Adrenal gland (tissue), 12 donors: ENCODE data around the gene ATP4B. TPM values are rescaled to one million over a fixed set of nuclear protein-coding genes. Genes with fewer than 3 reads are reported as not detected.

Experiments used
- DNase-seq, 7 donors: peaks; one replicate each; pipeline ENCODE4 v3.0.0-alpha.2; 2019 to 2020
- H3K27ac ChIP-seq, 5 donors: fragments of 200-600 bp; sonication (generic) in 4 of 5; 1 replicate in 3 of 5; 2 replicates in 2 of 5; pipeline versions ENCODE4 v1.5.1 to v1.8.0; 2016 to 2020; ENCODE audit warnings: mild to moderate bottlenecking in 1 of 5
- H3K27me3 ChIP-seq: fragments of 200-600 bp; 2 replicates; pipeline ENCODE4 v1.8.0; 2021
- H3K36me3 ChIP-seq, 2 donors: fragments of 200-600 bp; replicated peaks in 1 of 2; 1 replicate in 1 of 2; 2 replicates in 1 of 2; pipeline versions ENCODE4 v1.5.1 to v1.8.0; 2018 to 2022
- H3K4me1 ChIP-seq, 2 donors: fragments of 200-600 bp; replicated peaks in 1 of 2; 1 replicate in 1 of 2; 2 replicates in 1 of 2; pipeline versions ENCODE4 v1.5.1 to v1.8.0; 2018 to 2021
- H3K4me3 ChIP-seq, 4 donors: fragments of 200-600 bp; sonication (generic) in 3 of 4; one replicate each; pipeline ENCODE4 v1.5.1; 2016 to 2018
- H3K9me3 ChIP-seq, 3 donors: fragments of 200-600 bp; sonication (generic) in 1 of 3; replicated peaks in 1 of 3; 1 replicate in 2 of 3; 2 replicates in 1 of 3; pipeline versions ENCODE4 v1.5.1 to v1.8.0; 2016 to 2021
- CTCF ChIP-seq, 6 experiments: fragments of 450-650 bp in 4 of 6; fragments of 200-600 bp in 2 of 6; sonication (generic) in 1 of 6; IDR thresholded peaks; 1 replicate in 5 of 6; 2 replicates in 1 of 6; pipeline versions ENCODE4 v1.5.1 to v1.8.0; 2016 to 2021; ENCODE audit warnings: antibody characterized with exemption in 6 of 6, mild to moderate bottlenecking in 2 of 6, moderate library complexity in 1 of 6
- POLR2A ChIP-seq, 2 donors: fragments of 450-650 bp; IDR thresholded peaks; one replicate each; pipeline ENCODE4 v1.6.1; 2017; ENCODE audit warnings: antibody characterized with exemption in 2 of 2, mild to moderate bottlenecking in 2 of 2, moderate library complexity in 1 of 2
- WGBS, 4 donors: extraction: QIAGEN DNeasy Blood & Tissue Kit in 2 of 4; methylation state at CpG; one replicate each; pipeline versions ENCODE4 v1.1.5 to v1.1.7; 2013 to 2017; 5-methylcytosine and 5-hydroxymethylcytosine counted together
- intact Hi-C, 2 donors: fragments of 100-400 bp; cut with DNase I; formaldehyde crosslinking; loops; one replicate each; pipeline versions ENCODE4 v1.14.1 to v1.15.0; 2022 to 2023
- polyA plus RNA-seq, 3 donors: library from polyadenylated mRNA; stranded (reverse); fragments of 200-250 nt in 2 of 3; fragments of 350-450 nt in 1 of 3; fragmentation: Illumina TruSeq in 1 of 3; extraction: RNeasy Lipid Tissue Mini Kit (QIAGEN cat#74804) in 1 of 3; gene quantifications; one replicate each; pipeline ENCODE4 v1.2.3, GENCODE V29; 2013 to 2014
- total RNA-seq, 9 donors: library from RNA; depleted of rRNA in 4 of 9; stranded (reverse); fragments of >200 nt in 4 of 9; fragments of 120-200 nt in 1 of 9; fragmentation: NEBNext Ultra II Directional in 1 of 9; extraction: Animal tissue kit (Norgen Biotek cat#: 25700) in 1 of 9; gene quantifications; one replicate each; pipeline versions ENCODE4 v1.1.0 to v1.2.4, GENCODE V29; 2013 to 2023
- donor health status: healthy with polysubstance abuse.
- donor health status: Bipolar disorder and iron deficiency.
- donor health status: DM: yes; HTN: yes; CAD: no.
- donor health status: DM: no; HTN: no; CAD: no.
- donor health status: DM: no; HTN: no; CAD: no.
- donor health status: DM: yes; HTN: yes; CAD: no.

The ATP4B gene
- total and polyA plus RNA-seq, 12 donors: 0.17 TPM; not detected in 11

- Histone ChIP-seq H3K27ac (no peak overlapping the region), H3K4me1 (peaks cover 6 to 8% of the 10 kb centered on the region in 2 donors), H3K4me3 (no peak overlapping the region), H3K27me3 (no peaks in the 10 kb centered on the region), H3K9me3 (no peaks in the 10 kb centered on the region), H3K36me3 (no peaks in the 10 kb centered on the region)
- DNase-seq: peak in 2 of 7 donors; percentile 6 to 10
- WGBS, 4 donors: 85 to 90% (median 88%) methylated on average over 22 to 24 of the region's 24 CpGs
- intact Hi-C loops: no loop called here
- TF ChIP-seq CTCF (IDR thresholded peaks at IDR 0.05) (no peak), POLR2A (IDR thresholded peaks at IDR 0.05) (no peak)
Observed at GRCh38 chr13:113652404-113653263, 5.4 kb downstream of the ATP4B start.

- DNase-seq: peak in 2 of 7 donors; percentile 9 to 12
- no peaks in the 10 kb centered on the region for H3K36me3 ChIP-seq
- H3K9me3 ChIP-seq: no peaks in the 10 kb centered on the region
- 91 to 96% (median 94%) methylated on average over 13 to 37 of the region's 37 CpGs for WGBS, 4 donors
- TF ChIP-seq POLR2A (IDR thresholded peaks at IDR 0.05) (no peak), CTCF (IDR thresholded peaks at IDR 0.05) (no peak)
- intact Hi-C loops: no loop called here
- no peak overlapping the region for H3K27ac ChIP-seq
- H3K27me3 ChIP-seq: no peaks in the 10 kb centered on the region
- H3K4me3 ChIP-seq: no peak overlapping the region
- H3K4me1 ChIP-seq: peaks cover 8 to 13% of the 10 kb centered on the region in 2 donors
Observed at GRCh38 chr13:113651511-113652403, 6.2 kb downstream of the ATP4B start.

DNA sequence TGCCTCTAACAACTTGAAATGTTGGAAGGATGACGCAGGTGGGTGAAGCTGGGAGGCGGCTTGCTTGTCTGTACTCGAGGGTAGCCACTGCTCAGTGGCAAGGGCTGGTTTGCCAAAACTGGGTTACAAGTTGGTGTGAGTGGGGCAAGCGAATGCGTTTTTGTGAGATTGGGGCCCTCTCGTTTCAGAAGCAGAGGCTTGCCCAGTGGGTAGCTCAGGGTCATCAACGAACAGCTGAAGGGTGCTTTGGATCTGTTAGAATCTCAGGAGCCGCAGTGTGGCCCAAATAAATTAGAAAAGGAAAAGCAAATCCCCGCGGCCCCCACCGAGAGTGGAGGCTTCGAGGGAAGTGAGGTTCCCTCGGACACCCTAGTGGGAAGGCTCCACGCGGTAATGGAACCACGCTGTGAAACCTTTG lies 7.3 kb downstream of the ATP4B start:
- 93 to 94% (median 93%) methylated on average over 16 of the region's 16 CpGs for WGBS, 4 donors
- H3K27ac ChIP-seq: no peak overlapping the region
- peak in 2 of 7 donors; percentile 7 to 9 for DNase-seq

More for the DNA sequence above, 7.3 kb downstream of the ATP4B start:
- TF ChIP-seq CTCF (IDR thresholded peaks at IDR 0.05) (no peak), POLR2A (IDR thresholded peaks at IDR 0.05) (no peak)
- Histone ChIP-seq H3K9me3 (no peaks in the 10 kb centered on the region), H3K36me3 (no peaks in the 10 kb centered on the region), H3K4me3 (no peak overlapping the region), H3K4me1 (peaks cover 8 to 14% of the 10 kb centered on the region in 2 donors), H3K27me3 (no peaks in the 10 kb centered on the region)
- intact Hi-C loops: no loop called here
